H1 (cell line): ENCODE measurements around the gene PHAX. TPM values are rescaled to one million over a fixed set of nuclear protein-coding genes. Genes with fewer than 3 reads are reported as not detected.
"Not testable (repeated sequence)": the region's sequence is repeated elsewhere in the genome, so short reads cannot be mapped to it uniquely, and the experiment has no call there.

Experiments used
- CTCF ChIA-PET: fragments of 300-600 bp; sonication (Branson Sonifier 250); formaldehyde crosslinking; loops from one replicate; lab custom pipeline; 2021; ENCODE audit not compliant: partially characterized antibody; lab: Charles Lee
- POLR2A ChIA-PET: fragments of 300-600 bp; sonication (Branson Sonifier 250); formaldehyde crosslinking; loops from one replicate; lab custom pipeline; 2021; ENCODE audit warnings: inconsistent platforms; ENCODE audit not compliant: partially characterized antibody; lab: Charles Lee
- DNase-seq, 2 experiments: peaks; one replicate each; pipeline versions ENCODE4 v3.0.0 to v3.0.0-alpha.2; 2010 to 2022; ENCODE audit warnings: low spot score in 2 of 2, low read depth in 1 of 2, mixed read lengths in 1 of 2
- FAIRE-seq: peaks from 2 replicates; lab custom pipeline; 2011; peaks lifted over from hg19 to GRCh38; lab: Jason Lieb, UNC
- H2AFZ ChIP-seq: 2 replicates; pipeline ENCODE4 v1.8.1; 2012; ENCODE audit warnings: low read length, inconsistent platforms
- H2AK5ac ChIP-seq: 2 replicates; pipeline ENCODE4 v1.6.1; 2013; ENCODE audit warnings: low read depth, low read length
- H2BK120ac ChIP-seq: replicated peaks from 2 replicates; pipeline ENCODE3; 2013; ENCODE audit warnings: low read depth, low read length, inconsistent platforms
- H2BK12ac ChIP-seq: 2 replicates; pipeline ENCODE4 v1.6.1; 2013; ENCODE audit warnings: low read depth, low read length
- H2BK15ac ChIP-seq: 2 replicates; pipeline ENCODE4 v1.6.1; 2013; ENCODE audit warnings: low read length
- H2BK20ac ChIP-seq: 2 replicates; pipeline ENCODE4 v1.6.1; 2013; ENCODE audit warnings: low read length
- H2BK5ac ChIP-seq: 2 replicates; pipeline ENCODE4 v1.6.1; 2013; ENCODE audit warnings: low read depth, low read length
- H3K14ac ChIP-seq: 2 replicates; pipeline ENCODE4 v1.6.1; 2013; ENCODE audit warnings: inconsistent platforms; ENCODE audit not compliant: insufficient read length
- H3K18ac ChIP-seq: 2 replicates; pipeline ENCODE4 v1.6.1; 2013; ENCODE audit warnings: low read length; ENCODE audit errors: extremely low read depth
- H3K23ac ChIP-seq: 2 replicates; pipeline ENCODE4 v1.6.1; 2013; ENCODE audit warnings: inconsistent platforms; ENCODE audit not compliant: insufficient read length
- H3K23me2 ChIP-seq: 2 replicates; pipeline ENCODE4 v1.6.1; 2013; ENCODE audit warnings: low read depth, low read length
- H3K27ac ChIP-seq: 2 replicates; pipeline ENCODE4 v1.6.1; 2011; ENCODE audit warnings: low read depth, low read length, inconsistent platforms
- H3K27me3 ChIP-seq, 4 experiments: replicated peaks in 1 of 4; 1 replicate in 1 of 4; 2 replicates in 3 of 4; pipeline versions ENCODE4 v1.6.1 to v1.8.1; 2011 to 2013; ENCODE audit warnings: low read length in 3 of 4, mild to moderate bottlenecking in 3 of 4, inconsistent platforms in 2 of 4, mixed read lengths in 2 of 4, moderate library complexity in 1 of 4; ENCODE audit not compliant: control insufficient read depth in 3 of 4, insufficient read depth in 3 of 4; ENCODE audit errors: extremely low read depth in 1 of 4
- H3K36me3 ChIP-seq, 4 experiments: 2 replicates each; pipeline versions ENCODE4 v1.6.1 to v1.8.1; 2011 to 2013; ENCODE audit warnings: mild to moderate bottlenecking in 4 of 4, low read length in 3 of 4, moderate library complexity in 2 of 4, control low read depth in 1 of 4, inconsistent platforms in 1 of 4; ENCODE audit not compliant: insufficient read depth in 4 of 4, control insufficient read depth in 2 of 4
- H3K4ac ChIP-seq: replicated peaks from 2 replicates; pipeline ENCODE3; 2013; ENCODE audit warnings: low read length, low read depth, mixed read lengths, inconsistent platforms; ENCODE audit not compliant: insufficient read length
- H3K4me1 ChIP-seq, 4 experiments: replicated peaks in 1 of 4; 1 replicate in 1 of 4; 2 replicates in 3 of 4; pipeline versions ENCODE4 v1.6.1 to v1.8.1; 2011 to 2013; ENCODE audit warnings: low read length in 3 of 4, inconsistent platforms in 2 of 4, mixed read lengths in 1 of 4; ENCODE audit not compliant: insufficient read depth in 4 of 4, control insufficient read depth in 3 of 4
- H3K4me2 ChIP-seq, 2 experiments: 2 replicates each; pipeline versions ENCODE4 v1.6.1 to v1.8.1; 2011 to 2013; ENCODE audit warnings: low read depth in 2 of 2, low read length in 2 of 2, control low read depth in 1 of 2, inconsistent platforms in 1 of 2, mild to moderate bottlenecking in 1 of 2; ENCODE audit not compliant: insufficient read depth in 1 of 2
- H3K4me3 ChIP-seq, 4 experiments: fragments of 200-600, 300-600 bp in 1 of 4; sonication (generic), shearing (Covaris generic), sonication (Bioruptor Twin) in 1 of 4; 2 replicates each; pipeline versions ENCODE4 v1.5.1 to v1.8.1; 2011 to 2016; ENCODE audit warnings: low read length in 4 of 4, low read depth in 3 of 4, control low read depth in 2 of 4, inconsistent platforms in 2 of 4, mild to moderate bottlenecking in 2 of 4, mixed read lengths in 1 of 4, moderate library complexity in 1 of 4; ENCODE audit not compliant: insufficient read depth in 2 of 4; ENCODE audit errors: extremely low read depth in 1 of 4
- H3K56ac ChIP-seq: replicated peaks from 2 replicates; pipeline ENCODE3; 2013; ENCODE audit warnings: low read depth, mild to moderate bottlenecking, mixed read lengths, low read length, inconsistent platforms; ENCODE audit not compliant: insufficient read length
- H3K79me1 ChIP-seq: 2 replicates; pipeline ENCODE4 v1.6.1; 2013; ENCODE audit warnings: low read depth, low read length, control low read depth
- H3K79me2 ChIP-seq, 2 experiments: 2 replicates each; pipeline versions ENCODE4 v1.6.1 to v1.8.1; 2012 to 2013; ENCODE audit warnings: low read length in 2 of 2, mild to moderate bottlenecking in 2 of 2, inconsistent platforms in 1 of 2; ENCODE audit not compliant: insufficient read depth in 2 of 2, control insufficient read depth in 1 of 2
- H3K9ac ChIP-seq, 4 experiments: replicated peaks in 1 of 4; 1 replicate in 1 of 4; 2 replicates in 3 of 4; pipeline versions ENCODE4 v1.6.1 to v1.8.1; 2011 to 2013; ENCODE audit warnings: low read depth in 3 of 4, low read length in 3 of 4, control low read depth in 2 of 4, mild to moderate bottlenecking in 2 of 4, moderate library complexity in 2 of 4, inconsistent platforms in 1 of 4; ENCODE audit errors: extremely low read depth in 1 of 4
- H3K9me3 ChIP-seq, 2 experiments: 2 replicates each; pipeline versions ENCODE4 v1.6.1 to v1.8.1; 2012 to 2013; ENCODE audit warnings: mild to moderate bottlenecking in 2 of 2, moderate library complexity in 2 of 2, control low read depth in 1 of 2, inconsistent platforms in 1 of 2, low read depth in 1 of 2, low read length in 1 of 2, mixed read lengths in 1 of 2; ENCODE audit not compliant: insufficient read depth in 2 of 2
- H4K20me1 ChIP-seq, 2 experiments: replicated peaks in 1 of 2; 2 replicates each; pipeline versions ENCODE3 to v1.8.1; 2011 to 2013; ENCODE audit warnings: inconsistent platforms in 2 of 2, low read length in 2 of 2, mild to moderate bottlenecking in 1 of 2; ENCODE audit not compliant: insufficient read depth in 2 of 2, control insufficient read depth in 1 of 2
- H4K5ac ChIP-seq: 2 replicates; pipeline ENCODE4 v1.6.1; 2013; ENCODE audit warnings: low read length, low read depth, mixed read lengths, inconsistent platforms; ENCODE audit not compliant: insufficient read length
- H4K8ac ChIP-seq: 2 replicates; pipeline ENCODE4 v1.8.0; 2013; ENCODE audit warnings: mild to moderate bottlenecking, moderate library complexity, low read length, inconsistent platforms; ENCODE audit not compliant: insufficient read depth; ENCODE audit errors: extremely low read depth
- H4K91ac ChIP-seq: replicated peaks from 2 replicates; pipeline ENCODE3; 2013; ENCODE audit warnings: low read length, mixed read lengths, inconsistent platforms; ENCODE audit not compliant: insufficient read length
- WGBS, 2 experiments: shearing (Covaris generic) in 1 of 2; methylation state at CpG; one replicate each; pipeline versions ENCODE4 v1.1.6 to v1.1.7; 2013 to 2015; ENCODE audit warnings: low lambda C conversion rate in 2 of 2, mixed read lengths in 2 of 2, inconsistent platforms in 1 of 2, low coverage in 1 of 2, missing lambda C conversion rate in 1 of 2; ENCODE audit not compliant: insufficient replicate concordance in 2 of 2, insufficient coverage in 1 of 2, insufficient read length in 1 of 2; ENCODE audit errors: extremely low coverage in 1 of 2, missing lambda C conversion rate in 1 of 2; 5-methylcytosine and 5-hydroxymethylcytosine counted together
- polyA plus RNA-seq, 7 experiments: library from polyadenylated mRNA; depleted of rRNA in 3 of 7; stranded (reverse) in 5 of 7; unstranded in 2 of 7; fragments of >200 nt in 5 of 7; fragments of 200-250 nt in 2 of 7; gene quantifications; 1 replicate in 5 of 7; 2 replicates in 1 of 7; 4 replicates in 1 of 7; pipeline versions ENCODE4 v1.2.1 to v1.2.3, GENCODE V29; 2011 to 2013; ENCODE audit warnings: missing spikeins in 2 of 7, mixed read lengths in 2 of 7
- total RNA-seq: library from RNA; stranded (reverse); fragmentation: NEBNext Ultra II Directional; extraction: Animal tissue kit (Norgen Biotek cat#: 25700); gene quantifications from 2 replicates; pipeline ENCODE4 v1.2.1, GENCODE V29; 2021

The PHAX gene
- total and polyA plus RNA-seq, 2 of the 8 experiments (the other 6 are each of a cell fraction or from before 2014, with no cell fraction given), result 32.1 to 59.5 TPM

- H3K27ac ChIP-seq, result not testable (repeated sequence)
Measured at GRCh38 chr5:126555101-126555500, 45.6 kb upstream of the PHAX start.

More at GRCh38 chr5:126555101-126555500, 45.6 kb upstream of the PHAX start:
- H3K4me2 ChIP-seq, H3K9ac ChIP-seq, H4K91ac ChIP-seq, H3K18ac ChIP-seq, H2AK5ac ChIP-seq, H2BK5ac ChIP-seq, H2BK15ac ChIP-seq, H2BK12ac ChIP-seq, H3K79me1 ChIP-seq, FAIRE-seq, H3K23me2 ChIP-seq, H4K5ac ChIP-seq, H2AFZ ChIP-seq, H2BK120ac ChIP-seq, H3K79me2 ChIP-seq, H4K20me1 ChIP-seq, H3K23ac ChIP-seq, H3K9me3 ChIP-seq, H3K4ac ChIP-seq, H2BK20ac ChIP-seq, H3K56ac ChIP-seq, H3K14ac ChIP-seq, DNase-seq, H3K4me1 ChIP-seq, H3K4me3 ChIP-seq, H3K27me3 ChIP-seq, H4K8ac ChIP-seq, CTCF ChIA-PET: not testable (repeated sequence)
- 83% methylated on average over 8 of the region's 9 CpGs; no CpG with 5 or more reads in 1 of the 2 experiments for WGBS, 2 experiments
- peaks cover 24 to 94% (median 65%) of the 10 kb centered on the region in 4 experiments for H3K36me3 ChIP-seq
- POLR2A ChIA-PET, result interaction anchor here (1.4 to 3.2 kb wide), 2 partner anchors 9 to 212 kb away, joined by 3 to 10 read pairs; no protein-coding TSS in a partner anchor
